PFSK-1 (cell line): ENCODE results near the gene OAS3.

Experiments used
- FOXP2 ChIP-seq: optimal IDR thresholded peaks from 2 replicates; pipeline ENCODE3; 2011; ENCODE audit warnings: borderline replicate concordance, control low read depth, inconsistent platforms; ENCODE audit not compliant: insufficient read depth; ENCODE audit errors: extremely low read length, extremely low read depth
- POLR2AphosphoS5 ChIP-seq: IDR thresholded peaks from 2 replicates; pipeline ENCODE4 v1.6.1; 2012; ENCODE audit warnings: low read depth, mild to moderate bottlenecking, control low read depth, low read length, moderate library complexity
- SIN3A ChIP-seq: IDR thresholded peaks from 2 replicates; pipeline ENCODE4 v1.6.1; 2012; ENCODE audit warnings: mild to moderate bottlenecking, low read length, moderate library complexity, borderline replicate concordance; ENCODE audit not compliant: insufficient read depth
- TF ChIP-seq, protein P1 (sequence below), 2 experiments: IDR thresholded peaks; 2 replicates each; pipeline versions ENCODE4 v1.6.1 to v1.8.0; 2011 to 2012; ENCODE audit warnings: low read depth in 2 of 2, low read length in 2 of 2, control low read depth in 1 of 2, inconsistent platforms in 1 of 2, mild to moderate bottlenecking in 1 of 2, moderate library complexity in 1 of 2; ENCODE audit not compliant: insufficient read depth in 1 of 2

DNA sequence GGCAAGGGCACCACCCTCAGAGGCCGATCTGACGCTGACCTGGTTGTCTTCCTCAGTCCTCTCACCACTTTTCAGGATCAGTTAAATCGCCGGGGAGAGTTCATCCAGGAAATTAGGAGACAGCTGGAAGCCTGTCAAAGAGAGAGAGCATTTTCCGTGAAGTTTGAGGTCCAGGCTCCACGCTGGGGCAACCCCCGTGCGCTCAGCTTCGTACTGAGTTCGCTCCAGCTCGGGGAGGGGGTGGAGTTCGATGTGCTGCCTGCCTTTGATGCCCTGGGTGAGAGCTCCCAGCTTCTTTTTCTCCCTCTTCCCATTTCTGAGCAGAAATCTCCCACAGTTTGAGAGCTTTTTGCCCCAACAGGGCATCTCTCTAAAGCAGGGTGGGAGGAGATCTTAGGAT, 29.7 kb upstream of the OAS3 start:
- no peak for TF ChIP-seq POLR2AphosphoS5
- TF ChIP-seq FOXP2 = no peak
- TF ChIP-seq, protein P1, sequence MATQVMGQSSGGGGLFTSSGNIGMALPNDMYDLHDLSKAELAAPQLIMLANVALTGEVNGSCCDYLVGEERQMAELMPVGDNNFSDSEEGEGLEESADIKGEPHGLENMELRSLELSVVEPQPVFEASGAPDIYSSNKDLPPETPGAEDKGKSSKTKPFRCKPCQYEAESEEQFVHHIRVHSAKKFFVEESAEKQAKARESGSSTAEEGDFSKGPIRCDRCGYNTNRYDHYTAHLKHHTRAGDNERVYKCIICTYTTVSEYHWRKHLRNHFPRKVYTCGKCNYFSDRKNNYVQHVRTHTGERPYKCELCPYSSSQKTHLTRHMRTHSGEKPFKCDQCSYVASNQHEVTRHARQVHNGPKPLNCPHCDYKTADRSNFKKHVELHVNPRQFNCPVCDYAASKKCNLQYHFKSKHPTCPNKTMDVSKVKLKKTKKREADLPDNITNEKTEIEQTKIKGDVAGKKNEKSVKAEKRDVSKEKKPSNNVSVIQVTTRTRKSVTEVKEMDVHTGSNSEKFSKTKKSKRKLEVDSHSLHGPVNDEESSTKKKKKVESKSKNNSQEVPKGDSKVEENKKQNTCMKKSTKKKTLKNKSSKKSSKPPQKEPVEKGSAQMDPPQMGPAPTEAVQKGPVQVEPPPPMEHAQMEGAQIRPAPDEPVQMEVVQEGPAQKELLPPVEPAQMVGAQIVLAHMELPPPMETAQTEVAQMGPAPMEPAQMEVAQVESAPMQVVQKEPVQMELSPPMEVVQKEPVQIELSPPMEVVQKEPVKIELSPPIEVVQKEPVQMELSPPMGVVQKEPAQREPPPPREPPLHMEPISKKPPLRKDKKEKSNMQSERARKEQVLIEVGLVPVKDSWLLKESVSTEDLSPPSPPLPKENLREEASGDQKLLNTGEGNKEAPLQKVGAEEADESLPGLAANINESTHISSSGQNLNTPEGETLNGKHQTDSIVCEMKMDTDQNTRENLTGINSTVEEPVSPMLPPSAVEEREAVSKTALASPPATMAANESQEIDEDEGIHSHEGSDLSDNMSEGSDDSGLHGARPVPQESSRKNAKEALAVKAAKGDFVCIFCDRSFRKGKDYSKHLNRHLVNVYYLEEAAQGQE (IDR thresholded peaks at IDR 0.05; ENCODE audit: insufficient read depth in 1 of 2, low read depth in 2 of 2, low read length in 2 of 2) = no peak
- no peak for TF ChIP-seq SIN3A
